SK-N-SH (cell line): ENCODE results near the gene BRD9.

ENCODE experiments used
- CTCF ChIP-seq: fragments of 200-600 bp; sonication (generic); IDR thresholded peaks from 2 replicates; pipeline ENCODE4 v1.6.1; 2017; ENCODE audit warnings: antibody characterized with exemption, mild to moderate bottlenecking, moderate library complexity
- EZH2phosphoT487 ChIP-seq: fragments of 200-600 bp; sonication (generic); IDR thresholded peaks from 2 replicates; pipeline ENCODE4 v1.6.1; 2017; ENCODE audit warnings: low read depth, mixed run types, mild to moderate bottlenecking, antibody characterized with exemption, moderate library complexity, borderline replicate concordance
- GABPA ChIP-seq: IDR thresholded peaks from 2 replicates; pipeline ENCODE4 v1.4.0; 2012; ENCODE audit warnings: low read depth, mild to moderate bottlenecking
- MAX ChIP-seq: IDR thresholded peaks from 2 replicates; pipeline ENCODE4 v1.4.0; 2012; ENCODE audit warnings: low read depth
- NRF1 ChIP-seq: IDR thresholded peaks from 2 replicates; pipeline ENCODE4 v1.6.1; 2012; ENCODE audit warnings: low read depth, mild to moderate bottlenecking, low read length
- PBX3 ChIP-seq: IDR thresholded peaks from 2 replicates; pipeline ENCODE4; 2012
- POLR2AphosphoS5 ChIP-seq: IDR thresholded peaks from 2 replicates; pipeline ENCODE4 v1.6.1; 2012; ENCODE audit warnings: low read depth, low read length
- RXRA ChIP-seq: IDR thresholded peaks from 2 replicates; pipeline ENCODE4 v1.4.0; 2012; ENCODE audit warnings: low read depth, mild to moderate bottlenecking, borderline replicate concordance
- SIN3A ChIP-seq: IDR thresholded peaks from 2 replicates; pipeline ENCODE4 v1.6.1; 2012; ENCODE audit warnings: low read depth, mild to moderate bottlenecking, low read length, moderate library complexity, borderline replicate concordance
- USF1 ChIP-seq: IDR thresholded peaks from 2 replicates; pipeline ENCODE4 v1.4.0; 2012; ENCODE audit warnings: low read depth, borderline replicate concordance
- YY1 ChIP-seq: IDR thresholded peaks from 2 replicates; pipeline ENCODE4 v1.4.0; 2012; ENCODE audit warnings: low read depth, mild to moderate bottlenecking
- TF ChIP-seq, protein P1 (sequence below): IDR thresholded peaks from 2 replicates; pipeline ENCODE4 v1.6.1; 2012; ENCODE audit warnings: mild to moderate bottlenecking, low read depth, low read length, moderate library complexity

DNA sequence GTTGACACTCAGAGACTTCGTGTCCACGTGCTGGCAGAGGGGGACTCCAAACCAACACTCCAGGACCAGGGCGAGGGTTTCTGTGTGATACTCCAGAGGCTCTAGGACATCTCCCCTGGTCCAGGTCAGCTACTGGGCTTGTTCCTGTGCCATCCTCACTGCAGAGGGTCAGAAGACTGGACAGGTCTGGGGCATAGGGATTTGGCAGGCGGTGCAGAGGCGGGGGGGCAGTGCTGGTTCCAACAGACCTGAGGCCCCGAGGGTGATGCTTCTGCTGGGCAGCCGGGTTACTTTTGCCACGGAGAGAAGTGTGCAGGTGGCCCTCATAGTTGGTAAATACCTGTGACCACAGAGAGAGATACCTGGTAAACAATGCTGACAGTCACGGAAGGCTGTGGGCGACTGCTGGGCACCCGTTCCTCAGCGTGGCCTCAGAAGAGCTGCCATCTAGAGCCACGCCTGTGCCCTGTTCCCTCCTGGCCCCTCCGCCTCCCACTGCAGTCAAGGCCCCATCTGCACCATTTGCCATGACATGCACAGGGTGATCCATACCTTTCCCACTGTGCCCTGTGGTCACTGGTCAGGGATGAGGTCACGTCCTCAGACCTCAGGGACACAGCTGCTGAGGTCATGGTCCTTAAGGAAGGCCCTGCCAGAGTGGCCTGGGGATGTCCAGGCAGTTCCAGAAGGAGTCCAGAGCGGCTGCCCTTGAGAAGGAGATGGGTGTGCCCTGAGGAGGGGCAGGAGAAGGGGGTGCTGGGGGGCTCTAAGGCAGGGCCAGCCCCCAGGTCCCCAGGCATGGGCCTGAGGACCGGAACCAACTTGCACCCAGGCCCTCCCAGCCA lies 30.1 kb upstream of the BRD9 start:
- TF ChIP-seq CTCF (no peak), EZH2phosphoT487 (no peak), RXRA (no peak), MAX (no peak), POLR2AphosphoS5 (no peak), PBX3 (no peak), SIN3A (no peak), USF1 (no peak), YY1 (no peak), NRF1 (no peak), GABPA (no peak)
- TF ChIP-seq, protein P1, sequence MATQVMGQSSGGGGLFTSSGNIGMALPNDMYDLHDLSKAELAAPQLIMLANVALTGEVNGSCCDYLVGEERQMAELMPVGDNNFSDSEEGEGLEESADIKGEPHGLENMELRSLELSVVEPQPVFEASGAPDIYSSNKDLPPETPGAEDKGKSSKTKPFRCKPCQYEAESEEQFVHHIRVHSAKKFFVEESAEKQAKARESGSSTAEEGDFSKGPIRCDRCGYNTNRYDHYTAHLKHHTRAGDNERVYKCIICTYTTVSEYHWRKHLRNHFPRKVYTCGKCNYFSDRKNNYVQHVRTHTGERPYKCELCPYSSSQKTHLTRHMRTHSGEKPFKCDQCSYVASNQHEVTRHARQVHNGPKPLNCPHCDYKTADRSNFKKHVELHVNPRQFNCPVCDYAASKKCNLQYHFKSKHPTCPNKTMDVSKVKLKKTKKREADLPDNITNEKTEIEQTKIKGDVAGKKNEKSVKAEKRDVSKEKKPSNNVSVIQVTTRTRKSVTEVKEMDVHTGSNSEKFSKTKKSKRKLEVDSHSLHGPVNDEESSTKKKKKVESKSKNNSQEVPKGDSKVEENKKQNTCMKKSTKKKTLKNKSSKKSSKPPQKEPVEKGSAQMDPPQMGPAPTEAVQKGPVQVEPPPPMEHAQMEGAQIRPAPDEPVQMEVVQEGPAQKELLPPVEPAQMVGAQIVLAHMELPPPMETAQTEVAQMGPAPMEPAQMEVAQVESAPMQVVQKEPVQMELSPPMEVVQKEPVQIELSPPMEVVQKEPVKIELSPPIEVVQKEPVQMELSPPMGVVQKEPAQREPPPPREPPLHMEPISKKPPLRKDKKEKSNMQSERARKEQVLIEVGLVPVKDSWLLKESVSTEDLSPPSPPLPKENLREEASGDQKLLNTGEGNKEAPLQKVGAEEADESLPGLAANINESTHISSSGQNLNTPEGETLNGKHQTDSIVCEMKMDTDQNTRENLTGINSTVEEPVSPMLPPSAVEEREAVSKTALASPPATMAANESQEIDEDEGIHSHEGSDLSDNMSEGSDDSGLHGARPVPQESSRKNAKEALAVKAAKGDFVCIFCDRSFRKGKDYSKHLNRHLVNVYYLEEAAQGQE = no peak
